ENCODE data around the gene SAFB. TPM values are rescaled to one million over a fixed set of nuclear protein-coding genes. Genes with fewer than 3 reads are reported as not detected.
A peak's percentile ranks its signal among the peaks of the same experiment; 100 is the strongest.
"Not testable (repeated sequence)": the region's sequence is repeated elsewhere in the genome, so short reads cannot be mapped to it uniquely, and the experiment has no call there.

SAFB gene
- total and polyA plus RNA-seq, 7 donors: 51.3 to 88.9 (median 62.1) TPM

DNA sequence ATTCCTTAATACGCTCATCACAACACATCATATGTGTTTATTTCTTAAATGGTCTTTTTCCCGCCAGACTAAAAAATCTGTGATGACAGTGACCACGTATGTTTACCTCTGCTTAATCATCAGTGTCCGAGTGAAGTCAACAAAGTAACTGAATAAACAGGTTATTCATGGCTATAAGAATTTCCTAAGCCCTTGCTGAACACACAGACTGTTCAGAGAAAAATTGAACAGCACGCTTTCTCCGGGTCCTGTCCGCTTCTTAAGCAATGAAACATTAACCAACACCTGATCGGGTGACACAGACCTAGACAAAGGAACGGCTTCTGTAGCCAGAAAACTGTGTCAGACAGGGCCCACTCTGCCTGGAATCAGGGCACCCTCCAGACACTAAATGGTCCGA is 14.6 kb upstream of the SAFB start:
- H3K36me3 ChIP-seq (ENCODE audit: insufficient read depth in 1 of 2, low read depth in 1 of 2): peaks cover 39 to 93% of the 10 kb centered on the region in 2 donors
- intact Hi-C loops (cut with DNase I): no loop called here
- 90 to 94% (median 91%) methylated on average over 10 of the region's 10 CpGs for WGBS, 3 donors
- TF ChIP-seq, protein P1, sequence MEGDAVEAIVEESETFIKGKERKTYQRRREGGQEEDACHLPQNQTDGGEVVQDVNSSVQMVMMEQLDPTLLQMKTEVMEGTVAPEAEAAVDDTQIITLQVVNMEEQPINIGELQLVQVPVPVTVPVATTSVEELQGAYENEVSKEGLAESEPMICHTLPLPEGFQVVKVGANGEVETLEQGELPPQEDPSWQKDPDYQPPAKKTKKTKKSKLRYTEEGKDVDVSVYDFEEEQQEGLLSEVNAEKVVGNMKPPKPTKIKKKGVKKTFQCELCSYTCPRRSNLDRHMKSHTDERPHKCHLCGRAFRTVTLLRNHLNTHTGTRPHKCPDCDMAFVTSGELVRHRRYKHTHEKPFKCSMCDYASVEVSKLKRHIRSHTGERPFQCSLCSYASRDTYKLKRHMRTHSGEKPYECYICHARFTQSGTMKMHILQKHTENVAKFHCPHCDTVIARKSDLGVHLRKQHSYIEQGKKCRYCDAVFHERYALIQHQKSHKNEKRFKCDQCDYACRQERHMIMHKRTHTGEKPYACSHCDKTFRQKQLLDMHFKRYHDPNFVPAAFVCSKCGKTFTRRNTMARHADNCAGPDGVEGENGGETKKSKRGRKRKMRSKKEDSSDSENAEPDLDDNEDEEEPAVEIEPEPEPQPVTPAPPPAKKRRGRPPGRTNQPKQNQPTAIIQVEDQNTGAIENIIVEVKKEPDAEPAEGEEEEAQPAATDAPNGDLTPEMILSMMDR (IDR thresholded peaks at IDR 0.05): no peak
- H3K27ac ChIP-seq: peak overlapping the region; percentile 36
- no peaks in the 10 kb centered on the region for H3K9me3 ChIP-seq
- H3K4me3 ChIP-seq: no peak overlapping the region
- H3K27me3 ChIP-seq (ENCODE audit: insufficient read depth in 3 of 3, low read length in 2 of 3): no peaks in the 10 kb centered on the region
- peak in 2 of 4 donors; percentile 18 to 19 for ATAC-seq
- DNase-seq: no peak
- H3K4me1 ChIP-seq: no peaks in the 10 kb centered on the region

DNA sequence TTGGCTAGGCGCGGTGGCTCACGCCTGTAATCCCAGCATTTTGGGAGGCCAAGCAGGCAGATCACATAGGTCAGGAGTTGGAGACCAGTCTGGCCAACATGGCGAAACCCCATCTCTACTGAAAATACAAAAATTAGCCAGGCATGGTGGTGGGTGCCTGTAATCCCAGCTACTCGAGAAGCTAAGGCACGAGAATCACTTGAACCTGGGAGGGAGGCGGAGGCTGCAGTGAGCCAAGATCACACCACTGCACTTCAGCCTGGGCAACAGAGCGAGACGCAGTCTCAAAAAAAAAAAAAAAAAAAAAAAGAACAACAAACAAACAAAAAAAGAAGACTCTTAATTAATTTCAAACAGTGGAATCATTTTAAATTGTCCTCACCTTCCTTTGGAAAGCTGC is 14.1 kb upstream of the SAFB start:
- H3K27me3 ChIP-seq (ENCODE audit: insufficient read depth in 3 of 3, low read length in 2 of 3); H3K9me3 ChIP-seq; ATAC-seq; intact Hi-C loops (cut with DNase I); H3K4me3 ChIP-seq; H3K4me1 ChIP-seq; H3K27ac ChIP-seq: not testable (repeated sequence)
- H3K36me3 ChIP-seq (ENCODE audit: insufficient read depth in 1 of 2, low read depth in 1 of 2): peaks cover 43 to 93% of the 10 kb centered on the region in 2 donors
- WGBS, 3 donors: 92 to 93% (median 92%) methylated on average over 9 of the region's 9 CpGs
- DNase-seq: peak in 1 of 2 donors; percentile 2

DNA sequence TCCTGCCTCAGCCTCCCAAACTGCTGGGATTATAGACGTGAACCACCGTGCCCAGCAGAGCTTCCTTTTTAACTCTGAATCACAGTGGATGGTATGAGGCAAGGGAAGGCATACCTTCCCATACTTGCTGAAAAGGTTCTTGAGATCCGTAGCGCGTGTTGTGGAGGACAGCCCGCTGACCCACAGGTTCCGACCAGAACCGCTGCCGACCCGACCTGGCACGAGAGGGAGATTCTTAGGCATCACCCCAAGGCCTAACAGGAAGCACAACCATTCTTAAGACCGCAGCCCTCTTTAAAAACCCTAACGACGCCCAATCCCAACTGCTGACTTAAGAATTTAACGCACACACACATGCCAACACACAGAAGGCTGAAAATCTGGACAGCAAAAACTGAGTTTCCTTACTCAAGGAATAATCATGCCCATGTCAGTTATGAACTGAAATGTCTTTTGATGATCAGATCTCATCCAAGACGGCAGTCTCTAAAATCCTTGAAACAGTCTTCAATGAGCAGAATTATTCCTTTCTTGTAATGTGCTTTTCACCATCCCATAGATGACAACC is 12.9 kb upstream of the SAFB start:
- Histone ChIP-seq H3K36me3 (ENCODE audit: insufficient read depth in 1 of 2, low read depth in 1 of 2) (peaks cover 41 to 93% of the 10 kb centered on the region in 2 donors), H3K4me3 (no peak overlapping the region), H3K27ac (no peak overlapping the region), H3K4me1 (no peaks in the 10 kb centered on the region), H3K9me3 (no peaks in the 10 kb centered on the region), H3K27me3 (ENCODE audit: insufficient read depth in 3 of 3, low read length in 2 of 3) (no peaks in the 10 kb centered on the region)
- DNase-seq (peak in 1 of 2 donors; percentile 26), ATAC-seq (no peak)
- 90 to 93% (median 92%) methylated on average over 16 of the region's 16 CpGs for WGBS, 3 donors
- TF ChIP-seq, protein P1 (IDR thresholded peaks at IDR 0.05): no peak
- intact Hi-C loops (cut with DNase I): loop anchor here in 1 of 2 donors (5.0 kb wide), 1 partner anchor 47 kb away; no protein-coding TSS in a partner anchor

GRCh38 chr19:5612891-5613865 is 9.7 kb upstream of the SAFB start:
- Histone ChIP-seq H3K27ac (no peak overlapping the region), H3K27me3 (ENCODE audit: insufficient read depth in 3 of 3, low read length in 2 of 3) (no peaks in the 10 kb centered on the region), H3K4me1 (peaks cover 5% of the 10 kb centered on the region), H3K4me3 (no peak overlapping the region), H3K9me3 (no peaks in the 10 kb centered on the region), H3K36me3 (ENCODE audit: insufficient read depth in 1 of 2, low read depth in 1 of 2) (peaks cover 34 to 93% of the 10 kb centered on the region in 2 donors)
- TF ChIP-seq, protein P1 (IDR thresholded peaks at IDR 0.05): no peak
- intact Hi-C loops (cut with DNase I): loop anchor here in 1 of 2 donors (5.0 kb wide), 1 partner anchor 44 kb away; no protein-coding TSS in a partner anchor
- WGBS, 3 donors: 90 to 95% (median 93%) methylated on average over 15 of the region's 15 CpGs
- no peak for ATAC-seq
- DNase-seq: peak in 1 of 2 donors; percentile 4

GRCh38 chr19:5615756-5616327 is 7.0 kb upstream of the SAFB start:
- Histone ChIP-seq H3K27ac (no peak overlapping the region), H3K27me3 (ENCODE audit: insufficient read depth in 3 of 3, low read length in 2 of 3) (no peaks in the 10 kb centered on the region), H3K4me1 (peaks cover 32% of the 10 kb centered on the region), H3K9me3 (no peaks in the 10 kb centered on the region), H3K4me3 (no peak overlapping the region), H3K36me3 (ENCODE audit: insufficient read depth in 1 of 2, low read depth in 1 of 2) (peaks cover 24 to 91% of the 10 kb centered on the region in 2 donors)
- intact Hi-C loops (cut with DNase I): no loop called here
- WGBS, 3 donors: 92 to 96% (median 93%) methylated on average over 17 of the region's 17 CpGs
- ATAC-seq (no peak), DNase-seq (no peak)
- TF ChIP-seq, protein P1 (IDR thresholded peaks at IDR 0.05): no peak

All from psoas muscle (tissue), 8 donors.